Measurements from ENCODE around the gene CDC42SE2.
"Not testable (repeated sequence)": the region's sequence is repeated elsewhere in the genome, so short reads cannot be mapped to it uniquely, and the experiment has no call there.

Gene CDC42SE2

DNA sequence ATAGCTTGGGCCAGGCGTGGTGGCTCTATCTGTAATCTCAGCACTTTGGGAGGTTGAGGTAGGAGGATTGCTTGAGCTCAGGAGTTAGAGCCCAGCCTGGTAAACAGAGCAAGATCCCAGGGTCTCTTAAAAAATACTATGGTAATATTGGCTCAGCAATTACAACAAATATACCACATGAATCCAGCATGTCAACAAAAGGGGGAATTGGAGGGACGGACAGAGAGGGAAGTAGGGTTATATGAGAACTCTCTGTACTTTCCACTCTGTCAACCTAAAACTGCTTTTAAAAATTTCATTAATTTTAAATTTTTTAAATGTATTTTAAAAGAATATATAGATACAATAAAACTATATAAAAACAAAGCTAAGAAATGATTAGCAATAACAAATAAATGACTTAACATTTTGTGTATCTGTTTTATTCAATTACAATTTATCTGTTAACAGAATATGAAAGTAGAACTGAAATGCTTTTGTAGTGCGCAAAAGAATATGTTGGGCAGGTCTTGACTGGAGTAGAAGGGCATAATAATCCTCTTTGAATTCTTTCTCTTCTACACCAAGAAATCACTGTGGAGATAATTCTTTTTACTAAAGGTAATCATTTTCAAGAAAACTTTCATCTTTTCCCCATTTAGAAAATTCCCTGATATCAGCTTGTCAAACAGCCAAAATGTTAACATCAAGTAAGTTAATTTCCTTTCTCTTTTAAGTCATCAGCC lies 12.9 kb upstream of the CDC42SE2 start:
- DNase-seq: no peak

DNA sequence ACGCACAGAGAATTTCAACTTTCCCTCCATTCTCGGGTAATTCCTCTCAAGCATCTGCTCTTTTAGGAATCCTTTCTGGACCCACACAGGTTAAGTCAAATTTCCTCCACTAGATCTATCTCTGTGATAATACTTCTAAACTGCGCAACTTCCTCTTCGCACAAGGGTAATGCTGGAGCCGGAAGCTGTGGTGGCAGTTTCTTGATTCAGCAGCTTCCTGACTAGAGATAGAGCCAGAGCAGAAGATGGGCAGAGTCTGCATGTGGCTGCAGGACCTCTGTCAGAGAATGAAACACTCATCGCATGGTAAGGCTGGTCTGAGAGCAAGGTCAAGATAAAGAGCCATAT lies 11.1 kb upstream of the CDC42SE2 start:
- no peak for DNase-seq

DNA sequence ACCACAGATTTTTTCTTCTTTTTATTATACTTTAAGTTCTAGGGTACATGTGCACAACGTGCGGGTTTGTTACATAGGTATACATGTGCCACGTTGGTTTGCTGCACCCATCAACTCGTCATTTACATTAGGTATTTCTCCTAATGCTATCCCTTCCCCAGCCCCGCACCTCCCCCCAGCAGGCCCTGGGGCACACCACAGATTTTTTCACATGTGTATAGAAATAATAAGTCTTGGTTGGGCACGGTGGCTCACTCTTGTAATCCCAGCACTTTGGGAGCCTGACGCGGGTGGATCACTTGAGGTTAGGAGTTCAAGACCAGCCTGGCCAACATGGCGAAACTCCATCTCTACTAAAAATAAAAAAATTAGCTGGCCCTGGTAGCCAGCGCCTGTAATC lies 9.8 kb upstream of the CDC42SE2 start:
- not testable (repeated sequence) for DNase-seq

DNA sequence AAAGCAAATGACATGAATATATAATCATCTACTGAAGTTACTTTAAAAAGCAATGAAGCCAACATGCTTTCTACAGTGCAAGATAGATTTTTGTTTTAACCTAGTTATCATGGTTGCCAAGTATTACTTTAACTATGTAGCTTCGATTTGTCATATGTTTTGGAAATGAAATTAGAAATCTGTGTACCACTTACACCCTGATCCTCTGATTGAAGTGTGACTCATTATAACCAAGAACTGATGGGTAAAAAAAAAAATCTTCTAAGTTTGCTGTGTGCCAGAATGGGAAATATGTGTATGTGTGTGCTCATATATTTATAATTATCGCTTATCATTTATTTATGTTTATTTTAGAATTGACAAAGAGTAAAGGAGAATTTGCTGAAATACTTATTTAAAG lies 9.1 kb upstream of the CDC42SE2 start:
- DNase-seq: no peak

DNA sequence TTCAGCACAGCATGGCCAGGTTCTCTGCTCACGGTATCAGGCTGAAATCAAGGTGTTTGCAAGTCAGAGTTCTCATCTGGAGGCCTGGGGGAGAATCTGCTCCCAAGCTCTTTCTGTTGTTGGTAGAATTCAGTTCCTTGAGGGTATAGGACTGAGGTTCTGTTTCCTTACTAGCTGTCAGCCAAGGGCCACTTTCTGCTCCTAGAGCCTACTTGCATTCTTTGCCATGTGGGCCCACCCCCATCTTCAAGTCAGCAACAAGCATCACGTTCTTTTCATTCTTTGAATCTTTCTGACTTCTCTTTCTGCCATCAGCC lies 7.4 kb upstream of the CDC42SE2 start:
- peak; percentile 21 for DNase-seq

- DNase-seq: no peak
These were observed 5.1 kb upstream of the CDC42SE2 start for GRCh38 chr5:131258733-131259132.

DNA sequence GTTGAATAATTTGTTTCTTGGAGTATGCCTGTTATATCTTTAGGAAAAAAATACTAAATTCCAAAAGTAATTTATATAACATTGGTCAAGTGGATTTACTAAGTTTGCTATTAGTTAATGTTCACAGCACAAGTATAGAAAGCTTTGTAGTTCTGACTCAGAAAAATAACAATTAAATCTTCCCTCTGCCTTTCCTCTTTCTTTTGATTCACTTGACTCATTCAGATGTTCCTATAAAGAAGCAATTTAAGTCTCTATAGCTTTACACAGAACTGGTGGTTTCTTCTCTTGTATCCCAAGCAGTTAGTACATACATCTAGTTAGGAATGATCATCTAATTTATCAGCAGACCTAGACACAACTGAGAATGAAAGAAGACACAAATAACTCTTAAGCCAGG lies 4.5 kb upstream of the CDC42SE2 start:
- no peak for DNase-seq

GRCh38 chr5:131260895-131261294 lies 3.0 kb upstream of the CDC42SE2 start:
- no peak for DNase-seq

- no peak for DNase-seq
These were observed 2.4 kb upstream of the CDC42SE2 start for GRCh38 chr5:131261483-131261882.

GRCh38 chr5:131262953-131263541 lies 806 bp upstream of the CDC42SE2 start:
- DNase-seq: no peak

DNA sequence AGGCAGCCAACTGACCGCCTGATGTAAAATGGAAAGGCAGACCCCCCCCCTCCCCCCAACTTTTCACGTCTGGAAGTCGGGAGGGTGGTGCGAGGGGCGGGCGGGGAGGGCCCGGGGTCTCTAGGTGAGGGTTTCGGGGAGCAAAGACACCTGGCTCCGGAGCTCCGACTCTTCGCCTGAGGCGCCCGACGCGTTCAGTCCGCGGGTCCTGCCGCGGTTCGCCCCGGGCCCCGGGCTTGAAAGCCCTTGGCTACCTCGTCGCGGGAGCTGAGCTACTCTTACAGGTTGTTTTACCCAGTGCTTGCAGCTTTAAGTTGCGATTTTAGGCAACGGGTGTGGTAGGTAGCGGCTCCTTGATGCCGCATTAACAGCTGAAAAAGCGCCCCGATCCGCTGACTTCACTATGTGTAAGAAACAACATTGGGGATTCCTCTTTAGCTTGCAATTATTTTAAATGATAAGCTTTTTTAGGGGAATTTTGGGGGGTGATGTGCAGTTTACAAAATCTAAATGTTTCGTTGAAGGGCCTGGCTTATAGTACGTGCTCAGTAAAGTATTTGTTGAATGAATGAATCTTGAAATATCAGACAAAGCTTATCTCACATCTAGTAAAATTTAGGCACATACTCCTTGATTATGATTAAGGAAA lies 722 bp downstream of the CDC42SE2 start:
- peak; percentile 17 for DNase-seq

DNA sequence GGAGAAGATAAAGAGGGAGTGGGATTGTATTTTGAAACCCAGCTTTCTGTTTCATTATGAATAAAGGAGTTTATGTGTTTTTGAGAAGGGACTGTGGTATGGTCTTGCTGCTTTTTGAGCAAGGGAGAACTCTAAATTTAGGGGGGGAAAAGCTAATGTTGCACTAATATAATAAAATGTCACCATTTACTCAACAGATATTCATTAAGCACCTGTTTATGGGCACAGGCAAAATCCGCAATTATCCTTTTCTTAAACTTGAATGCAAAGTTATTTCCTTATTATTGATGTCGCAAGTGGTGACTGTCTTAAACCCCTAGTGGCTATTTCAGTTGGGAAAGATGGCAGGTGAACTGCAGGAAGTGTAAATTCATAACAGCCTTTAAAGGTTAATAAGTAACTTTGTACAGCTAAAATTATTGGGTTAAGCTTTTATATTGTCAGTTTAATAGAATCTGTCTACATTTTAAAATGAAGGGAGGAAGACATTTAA lies 1.5 kb downstream of the CDC42SE2 start:
- peak; percentile 17 for DNase-seq

DNA sequence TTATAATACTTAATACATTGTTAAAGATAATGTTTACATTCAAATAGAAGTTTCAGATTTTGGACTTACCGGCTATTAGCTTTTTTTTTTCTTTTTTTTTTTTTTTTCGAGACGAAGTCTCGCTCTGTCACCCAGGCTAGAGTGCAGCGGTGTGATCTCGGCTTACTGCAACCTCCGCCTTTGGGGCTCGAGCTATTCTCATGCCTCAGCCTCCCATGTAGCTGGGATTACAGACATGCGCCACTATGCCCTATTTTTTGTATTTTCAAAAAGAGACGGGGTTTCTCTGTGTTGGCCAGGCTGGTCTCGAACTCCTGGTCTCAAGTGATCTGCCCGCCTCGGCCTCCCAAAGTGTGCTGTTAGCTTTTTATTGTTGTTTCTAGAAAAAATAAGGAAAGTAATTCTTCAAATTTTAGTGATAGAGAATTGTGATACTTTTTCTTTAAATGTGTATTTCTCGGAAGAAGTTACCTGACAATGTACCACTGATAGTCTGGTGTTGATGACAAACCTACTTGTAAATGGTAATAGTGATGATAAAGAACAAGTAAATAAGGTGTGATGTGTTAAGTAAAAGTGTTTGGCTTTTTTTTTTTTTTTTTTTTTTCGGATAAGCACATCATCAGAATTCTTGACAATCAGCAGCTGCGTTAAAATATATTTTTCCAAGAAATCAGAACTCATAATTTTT lies 2.7 kb downstream of the CDC42SE2 start:
- no peak for DNase-seq

GRCh38 chr5:131268758-131269370 lies 5.0 kb downstream of the CDC42SE2 start:
- DNase-seq: no peak

- DNase-seq: peak; percentile 41
These were observed 7.0 kb downstream of the CDC42SE2 start for GRCh38 chr5:131270809-131271208.

DNA sequence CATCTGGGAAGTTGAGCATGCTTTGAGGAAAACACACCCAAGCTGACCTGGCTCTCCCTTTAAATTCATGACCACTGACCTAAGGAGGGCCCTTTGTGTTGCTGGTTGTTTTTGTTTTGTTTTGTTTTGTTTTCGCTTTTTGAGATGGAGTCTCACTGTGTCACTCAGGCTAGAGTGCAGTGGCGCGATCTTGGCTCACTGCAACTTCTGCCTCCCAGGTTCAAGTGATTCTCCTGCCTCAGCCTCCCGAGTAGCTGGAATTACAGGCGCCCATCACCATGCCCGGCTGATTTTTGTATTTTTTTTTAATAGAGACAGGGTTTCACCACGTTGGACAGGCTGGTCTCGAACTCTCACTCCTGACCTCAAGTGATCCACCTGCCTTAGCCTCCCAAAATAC lies 8.0 kb downstream of the CDC42SE2 start:
- DNase-seq: not testable (repeated sequence)

DNA sequence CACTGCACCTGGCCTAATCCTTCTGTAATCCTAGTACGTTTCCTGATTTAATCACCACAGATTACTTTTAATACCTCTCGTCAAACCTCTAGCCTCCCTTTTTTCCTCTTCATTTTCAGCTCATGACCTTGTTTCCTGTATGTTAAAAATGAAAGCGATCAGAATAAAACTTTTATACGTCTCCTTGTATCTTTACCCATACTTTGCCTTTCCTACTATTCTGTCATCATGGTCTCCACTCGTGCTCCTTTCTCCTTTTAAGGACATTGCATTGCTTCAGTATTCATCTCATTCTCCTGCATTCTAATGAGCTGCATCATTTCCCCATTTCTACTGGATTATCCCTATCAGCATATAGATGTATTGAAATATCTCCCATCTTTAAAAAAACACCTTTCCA lies 8.5 kb downstream of the CDC42SE2 start:
- DNase-seq: peak; percentile 65

- DNase-seq: no peak
These were observed 8.9 kb downstream of the CDC42SE2 start for GRCh38 chr5:131272724-131273123.

DNA sequence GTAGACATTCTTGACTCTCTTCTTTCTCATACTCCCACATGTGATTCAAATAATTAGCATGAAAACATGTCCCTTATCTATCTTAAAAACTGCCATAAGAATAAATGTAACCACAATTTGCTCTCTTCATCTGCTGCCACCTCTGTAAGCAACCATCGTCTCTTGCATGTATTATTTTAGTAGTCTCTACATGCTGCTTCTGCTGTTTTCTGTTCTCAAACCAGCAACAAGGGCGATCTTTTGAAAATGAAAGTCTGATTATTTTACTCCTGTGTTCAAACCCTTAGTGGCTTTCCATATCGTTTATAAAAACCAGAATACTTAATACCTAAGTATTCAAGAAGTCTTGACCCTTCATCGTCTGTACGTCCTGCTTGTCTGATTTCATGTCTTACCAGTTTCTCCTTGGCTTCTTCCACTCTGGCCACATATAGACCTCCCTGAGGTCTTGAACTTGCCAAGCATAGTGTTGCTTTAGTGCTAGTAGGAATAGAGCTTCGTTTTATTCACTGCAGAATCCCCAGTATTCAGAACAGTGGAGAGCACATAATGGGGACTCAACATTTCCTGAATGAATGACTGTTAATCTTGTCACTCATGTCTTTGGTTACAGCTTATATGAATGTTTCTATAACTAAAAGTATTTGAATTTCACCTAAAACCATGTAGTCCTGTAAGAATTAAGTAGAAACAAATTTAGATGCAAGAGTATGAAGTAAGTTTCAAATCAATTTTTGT lies 10.6 kb downstream of the CDC42SE2 start:
- no peak for DNase-seq

- DNase-seq: no peak
These were observed 12.2 kb downstream of the CDC42SE2 start for GRCh38 chr5:131276072-131276471.

- DNase-seq: no peak
These were observed 13.6 kb downstream of the CDC42SE2 start for GRCh38 chr5:131277447-131277846.

Data from fibroblast of skin of scalp (primary cell).